IMR-90 (cell line): Measurements from ENCODE around the gene SHISAL1. TPM values are rescaled to one million over a fixed set of nuclear protein-coding genes. Genes with fewer than 3 reads are reported as not detected.

Experiments used
- ATAC-seq: fragments of 200-7000 bp; cut with Tn5 transposase; 2 replicates; pipeline ENCODE4 v1.9.1; 2020; ENCODE audit warnings: low read depth, mild to moderate bottlenecking, moderate library complexity
- BruUV-seq: library from RNA; stranded (reverse); fragments of 400-500 nt; replicated peaks from 2 replicates; lab custom pipeline; 2021; lab: Mats Ljungman, UMichigan
- CTCF ChIA-PET: fragments of 300-600 bp; formaldehyde crosslinking; extraction: SDS; loops from one replicate; lab custom pipeline; 2021; ENCODE audit warnings: antibody characterized with exemption; lab: Yijun Ruan, JAX
- POLR2A ChIA-PET: fragments of 300-600 bp; sonication (Branson Sonifier 250); formaldehyde crosslinking; loops from one replicate; lab custom pipeline; 2022; ENCODE audit warnings: antibody characterized with exemption; ENCODE audit not compliant: unreplicated experiment; lab: Charles Lee
- DNase-seq: peaks from one replicate; pipeline ENCODE4 v3.0.0; 2013
- H2AFZ ChIP-seq: replicated peaks from 2 replicates; pipeline ENCODE3; 2013; ENCODE audit warnings: low read length, mild to moderate bottlenecking; ENCODE audit not compliant: poor library complexity
- H2AK5ac ChIP-seq: 2 replicates; pipeline ENCODE4 v1.6.1; 2013; ENCODE audit warnings: low read depth, low read length, inconsistent platforms
- H2AK9ac ChIP-seq: replicated peaks from 2 replicates; pipeline ENCODE3; 2013; ENCODE audit warnings: mild to moderate bottlenecking, low read depth, low read length, moderate library complexity; ENCODE audit not compliant: poor library complexity
- H2BK120ac ChIP-seq: 2 replicates; pipeline ENCODE4 v1.6.1; 2013; ENCODE audit warnings: low read depth, low read length, inconsistent platforms
- H2BK15ac ChIP-seq: 3 replicates; pipeline ENCODE4 v1.6.1; 2013; ENCODE audit warnings: low read depth, low read length, inconsistent platforms
- H2BK20ac ChIP-seq: 2 replicates; pipeline ENCODE4 v1.6.1; 2013; ENCODE audit warnings: low read depth, mild to moderate bottlenecking, inconsistent platforms, low read length, moderate library complexity
- H2BK5ac ChIP-seq: 2 replicates; pipeline ENCODE4 v1.6.1; 2013; ENCODE audit warnings: mild to moderate bottlenecking, low read depth, low read length, inconsistent platforms; ENCODE audit not compliant: poor library complexity, severe bottlenecking
- H3K14ac ChIP-seq: replicated peaks from 2 replicates; pipeline ENCODE4 v1.6.1; 2013; ENCODE audit warnings: low read depth, low read length, inconsistent platforms
- H3K18ac ChIP-seq: 2 replicates; pipeline ENCODE4 v1.6.1; 2013; ENCODE audit warnings: low read depth, low read length, control low read depth
- H3K23ac ChIP-seq: 2 replicates; pipeline ENCODE4 v1.6.1; 2013; ENCODE audit warnings: low read depth, low read length, inconsistent platforms
- H3K27ac ChIP-seq: 2 replicates; pipeline ENCODE4 v1.5.1; 2013; ENCODE audit warnings: mild to moderate bottlenecking, control low read depth, low read length; ENCODE audit not compliant: insufficient read depth
- H3K27me3 ChIP-seq: 2 replicates; pipeline ENCODE4 v1.6.1; 2013; ENCODE audit warnings: low read length; ENCODE audit not compliant: control insufficient read depth, insufficient read depth
- H3K36me3 ChIP-seq: 2 replicates; pipeline ENCODE4 v1.6.1; 2013; ENCODE audit warnings: low read length, mixed read lengths; ENCODE audit not compliant: control insufficient read depth, insufficient read depth
- H3K4ac ChIP-seq: 2 replicates; pipeline ENCODE4 v1.6.1; 2013; ENCODE audit warnings: low read depth, low read length, inconsistent platforms
- H3K4me1 ChIP-seq: 2 replicates; pipeline ENCODE4 v1.6.1; 2013; ENCODE audit warnings: low read length, mixed read lengths; ENCODE audit not compliant: control insufficient read depth, insufficient read depth
- H3K4me2 ChIP-seq: 2 replicates; pipeline ENCODE4 v1.6.1; 2013; ENCODE audit warnings: low read depth, mild to moderate bottlenecking, control low read depth, low read length, moderate library complexity
- H3K4me3 ChIP-seq: 2 replicates; pipeline ENCODE4 v1.5.1; 2013; ENCODE audit warnings: low read depth, mild to moderate bottlenecking, control low read depth, low read length, moderate library complexity; ENCODE audit not compliant: insufficient read depth
- H3K56ac ChIP-seq: 2 replicates; pipeline ENCODE4 v1.6.1; 2013; ENCODE audit warnings: low read length, inconsistent platforms; ENCODE audit not compliant: insufficient read depth; ENCODE audit errors: extremely low read depth
- H3K79me1 ChIP-seq, 2 experiments: 2 replicates each; pipeline ENCODE4 v1.6.1; 2013; ENCODE audit warnings: low read length in 2 of 2, inconsistent platforms in 1 of 2, low read depth in 1 of 2
- H3K9ac ChIP-seq: 2 replicates; pipeline ENCODE4 v1.6.1; 2013; ENCODE audit warnings: low read depth, low read length, control low read depth
- H3K9me1 ChIP-seq: 2 replicates; pipeline ENCODE4 v1.6.1; 2013; ENCODE audit warnings: low read length, inconsistent platforms; ENCODE audit not compliant: insufficient read depth
- H3K9me3 ChIP-seq: 2 replicates; pipeline ENCODE4 v1.6.1; 2013; ENCODE audit warnings: low read length; ENCODE audit not compliant: control insufficient read depth, insufficient read depth
- H4K20me1 ChIP-seq: 2 replicates; pipeline ENCODE4 v1.6.1; 2013; ENCODE audit warnings: low read length, inconsistent platforms; ENCODE audit not compliant: insufficient read depth
- H4K5ac ChIP-seq: 2 replicates; pipeline ENCODE4 v1.6.1; 2013; ENCODE audit warnings: mild to moderate bottlenecking, low read depth, low read length, control low read depth
- H4K8ac ChIP-seq, 2 experiments: 2 replicates each; pipeline ENCODE4 v1.6.1; 2013; ENCODE audit warnings: low read depth in 2 of 2, low read length in 2 of 2, control low read depth in 1 of 2, inconsistent platforms in 1 of 2
- H4K91ac ChIP-seq: 2 replicates; pipeline ENCODE4 v1.6.1; 2013; ENCODE audit warnings: low read depth, low read length, inconsistent platforms; ENCODE audit not compliant: insufficient read depth
- CHD1 ChIP-seq: IDR thresholded peaks from 2 replicates; pipeline ENCODE4 v1.6.1; 2012; ENCODE audit warnings: low read depth, low read length, improper control_type of control experiment
- CTCF ChIP-seq: conservative IDR thresholded peaks from 2 replicates; pipeline ENCODE4 v1.5.1; 2012; ENCODE audit warnings: mild to moderate bottlenecking, low read depth, low read length, improper control_type of control experiment
- MAZ ChIP-seq: IDR thresholded peaks from 2 replicates; pipeline ENCODE4 v1.6.1; 2012; ENCODE audit warnings: low read depth, mild to moderate bottlenecking, low read length, improper control_type of control experiment, moderate library complexity, borderline replicate concordance
- MXI1 ChIP-seq: IDR thresholded peaks from 2 replicates; pipeline ENCODE4 v1.6.1; 2012; ENCODE audit warnings: low read depth, mild to moderate bottlenecking, low read length, moderate library complexity, borderline replicate concordance
- NFE2L2 ChIP-seq: fragments of 150-350 bp; IDR thresholded peaks from 2 replicates; pipeline ENCODE4 v1.6.1; 2016; ENCODE audit warnings: low read depth, mild to moderate bottlenecking, low read length
- POLR2A ChIP-seq: IDR thresholded peaks from 2 replicates; pipeline ENCODE4 v1.6.1; 2012; ENCODE audit warnings: mild to moderate bottlenecking, low read depth, low read length
- RCOR1 ChIP-seq: IDR thresholded peaks from 2 replicates; pipeline ENCODE4 v1.6.1; 2012; ENCODE audit warnings: mild to moderate bottlenecking, low read length, improper control_type of control experiment; ENCODE audit not compliant: insufficient replicate concordance
- RFX5 ChIP-seq: IDR thresholded peaks from 2 replicates; pipeline ENCODE4 v1.8.0; 2012; ENCODE audit warnings: low read depth, mild to moderate bottlenecking, low read length, moderate library complexity
- WGBS, 2 experiments: methylation state at CpG; one replicate each; pipeline versions ENCODE4 v1.1.5 to v1.1.7; 2013; ENCODE audit warnings: missing lambda C conversion rate in 2 of 2; ENCODE audit not compliant: insufficient read length in 1 of 2; ENCODE audit errors: extremely low coverage in 2 of 2; 5-methylcytosine and 5-hydroxymethylcytosine counted together
- dilution Hi-C: fragments of 300-500 bp; cut with HindIII; formaldehyde crosslinking; loops from one replicate; pipeline ENCODE4 v1.14.3; 2018; ENCODE audit warnings: low sequenced_read_pairs; ENCODE audit not compliant: unreplicated experiment
- in situ Hi-C: fragments of 300-500 bp; cut with MboI; formaldehyde crosslinking; loops from 3 replicates; pipeline ENCODE4 v1.14.3; 2019; ENCODE audit warnings: low sequenced_read_pairs, inconsistent platforms, mixed read lengths
- intact Hi-C: fragments of 100-400 bp; cut with micrococcal nuclease; formaldehyde crosslinking; loops from 2 replicates; pipeline ENCODE4 v1.10.0; 2022
- polyA plus RNA-seq, 3 experiments: library from polyadenylated mRNA; depleted of rRNA; stranded (reverse); fragments of >200 nt; gene quantifications; 2 replicates each; pipeline ENCODE4 v1.2.3, GENCODE V29; 2012; ENCODE audit warnings: low replicate concordance in 1 of 3
- total RNA-seq: library from RNA; depleted of rRNA; stranded (reverse); fragments of >200 nt; gene quantifications from 2 replicates; pipeline ENCODE4 v1.2.3, GENCODE V29; 2012

SHISAL1 gene
- total and polyA plus RNA-seq, 2 of the 4 experiments (the other 2 are of a cell fraction): 1.0 to 1.4 TPM

GRCh38 chr22:44243761-44244160 lies 69.0 kb downstream of the SHISAL1 start:
- Histone ChIP-seq H3K27ac (no peak overlapping the region), H4K5ac (no peak overlapping the region), H3K9me3 (no peaks in the 10 kb centered on the region), H3K36me3 (peaks cover 2% of the 10 kb centered on the region; the same call in 1 of the 2 replicates), H3K9ac (no peak overlapping the region), H3K14ac (no peak overlapping the region; the same call in 1 of the 2 replicates), H3K18ac (no peak overlapping the region), H3K56ac (no peak overlapping the region), H2AK5ac (no peak overlapping the region), H3K79me1 (no peaks in the 10 kb centered on the region), H4K20me1 (no peaks in the 10 kb centered on the region), H4K8ac (no peak overlapping the region), H3K4me3 (no peak overlapping the region), H2BK120ac (no peak overlapping the region), H3K4me1 (no peaks in the 10 kb centered on the region), H3K9me1 (no peaks in the 10 kb centered on the region), H3K4me2 (no peak overlapping the region), H3K27me3 (no peaks in the 10 kb centered on the region; the same call in none of the 2 replicates), H2BK5ac (no peak overlapping the region), H2AK9ac (no peak overlapping the region), H2BK15ac (no peak overlapping the region), H3K23ac (no peak overlapping the region), H4K91ac (no peak overlapping the region), H2BK20ac (no peak overlapping the region), H2AFZ (no peak overlapping the region), H3K4ac (no peak overlapping the region)
- intact Hi-C loops: no loop called here
- ATAC-seq (no peak), DNase-seq (no peak)
- ChIA-PET POLR2A (no interaction called here), CTCF (no interaction called here)
- in situ Hi-C loops: no loop called here
- TF ChIP-seq MAZ: no peak
- no peak for TF ChIP-seq CTCF
- no peak for TF ChIP-seq CHD1
- TF ChIP-seq RCOR1: no peak
- no peak for TF ChIP-seq POLR2A
- TF ChIP-seq MXI1: no peak
- no peak for TF ChIP-seq RFX5
- no peak for TF ChIP-seq NFE2L2
- BruUV-seq: no TSS peak
- dilution Hi-C loops: no loop called here
- WGBS, 2 experiments: no CpG with 5 or more reads among the region's 8 CpGs
